HG02884 (cell line): ENCODE measurements around the gene NPBWR2.
"Not testable (repeated sequence)": the region's sequence is repeated elsewhere in the genome, so short reads cannot be mapped to it uniquely, and the experiment has no call there.

Experiments used
- ATAC-seq: cut with Tn5 transposase; IDR thresholded peaks from one replicate; pipeline ENCODE4 v1.9.1; 2021; ENCODE audit warnings: mild to moderate bottlenecking, moderate library complexity; ENCODE audit not compliant: unreplicated experiment

Gene NPBWR2

DNA sequence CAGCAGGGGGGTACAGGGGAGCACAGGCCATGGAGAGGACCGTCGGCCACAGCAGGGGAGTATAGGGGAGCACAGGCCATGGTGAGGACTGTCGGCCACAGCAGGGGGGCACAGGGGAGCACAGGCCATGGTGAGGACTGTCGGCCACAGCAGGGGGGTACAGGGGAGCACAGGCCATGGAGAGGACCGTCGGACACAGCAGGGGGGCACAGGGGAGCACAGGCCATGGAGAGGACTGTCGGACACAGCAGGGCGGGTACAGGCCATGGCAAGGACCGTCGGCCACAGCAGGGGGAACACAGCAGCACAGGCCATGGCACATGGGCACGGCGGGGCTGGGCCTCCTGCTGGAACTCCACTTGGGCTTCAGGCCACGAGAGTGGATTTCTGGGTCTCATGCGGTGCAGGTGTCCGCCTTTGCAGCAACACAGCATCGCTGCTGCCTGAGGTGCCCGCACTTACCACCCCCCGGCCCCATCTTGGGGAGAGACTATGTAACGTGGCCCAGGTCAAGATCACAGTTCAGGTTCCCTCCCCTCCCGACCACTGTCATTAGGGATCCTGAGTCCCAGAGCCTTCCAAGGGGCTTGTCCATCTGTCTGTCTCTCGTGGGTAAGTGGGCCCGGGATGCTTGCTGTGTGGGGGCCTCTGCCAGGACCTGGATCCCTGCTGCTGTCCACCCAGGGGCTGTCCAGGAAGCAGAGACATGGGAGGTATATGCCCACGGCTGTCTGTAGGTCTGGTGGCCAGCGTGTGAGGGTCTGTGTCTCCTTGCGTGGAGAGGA lies 2.5 kb downstream of the NPBWR2 start:
- no peak for ATAC-seq

DNA sequence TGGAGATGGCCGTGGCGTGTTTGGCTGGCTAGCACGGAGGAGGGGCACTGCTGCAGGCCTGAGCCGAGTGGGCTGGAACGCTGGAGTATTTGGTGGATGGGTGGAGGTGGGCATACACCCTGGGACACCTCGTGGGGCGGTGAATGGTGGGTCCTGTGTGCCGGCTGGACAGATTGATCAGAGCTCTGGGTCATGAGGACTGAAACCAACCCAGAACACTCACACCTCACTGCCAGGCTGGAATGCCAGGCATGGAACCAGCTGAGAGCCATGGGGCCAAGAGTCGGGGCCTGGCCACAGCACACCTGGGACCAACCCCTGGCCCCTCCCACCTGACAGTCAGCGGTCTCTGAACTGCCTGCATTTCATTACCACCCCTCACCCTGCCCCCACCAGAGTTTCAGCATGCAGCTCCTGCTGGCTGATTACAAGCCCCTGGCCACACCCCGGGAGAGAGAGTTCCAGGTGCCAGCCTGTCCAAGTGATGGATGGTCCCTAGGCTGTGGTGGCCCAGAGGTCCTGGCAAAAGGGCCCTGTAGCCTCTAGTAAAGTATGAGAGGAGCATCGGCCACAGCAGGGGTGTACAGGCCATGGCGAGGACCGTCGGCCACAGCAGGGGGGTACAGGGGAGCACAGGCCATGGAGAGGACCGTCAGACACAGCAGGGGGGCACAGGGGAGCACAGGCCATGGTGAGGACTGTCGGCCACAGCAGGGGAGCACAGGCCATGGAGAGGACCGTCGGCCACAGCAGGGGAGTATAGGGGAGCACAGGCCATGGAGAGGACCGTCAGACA lies 3.3 kb downstream of the NPBWR2 start:
- no peak for ATAC-seq

DNA sequence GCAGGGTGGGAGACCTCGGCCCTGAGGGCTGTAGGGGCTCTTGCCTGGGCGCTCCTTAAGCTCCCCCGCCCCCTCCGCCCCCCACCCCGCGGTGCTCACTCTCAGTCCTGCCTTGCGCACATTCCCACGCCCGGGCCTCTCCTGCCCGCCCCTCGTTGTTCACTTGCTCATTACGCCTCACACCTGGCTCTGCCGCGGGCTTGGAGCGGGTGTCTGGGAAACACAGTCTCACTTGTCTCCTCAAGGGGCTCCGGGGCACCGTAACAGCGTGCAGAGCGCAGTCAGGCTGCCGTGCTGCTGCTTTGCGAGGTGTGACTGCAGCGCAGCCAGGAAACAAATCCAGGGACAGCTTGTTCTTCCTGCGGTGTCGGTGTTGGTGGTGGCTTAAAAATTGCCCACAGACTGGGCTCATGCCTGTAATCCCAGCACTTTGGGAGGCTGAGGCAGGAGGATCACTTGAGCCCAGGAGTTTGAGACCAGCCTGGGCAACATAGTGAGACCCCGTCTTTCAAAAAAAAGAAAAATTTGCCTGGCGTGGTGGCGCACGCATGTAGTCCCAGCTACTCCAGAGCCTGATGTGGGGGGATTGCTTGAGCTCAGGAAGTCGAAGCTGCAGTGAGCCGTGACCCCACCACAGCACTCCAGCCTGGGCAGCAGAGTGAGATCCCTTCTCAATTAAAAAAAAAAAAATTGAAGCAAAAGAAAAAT lies 4.6 kb downstream of the NPBWR2 start:
- no peak for ATAC-seq

DNA sequence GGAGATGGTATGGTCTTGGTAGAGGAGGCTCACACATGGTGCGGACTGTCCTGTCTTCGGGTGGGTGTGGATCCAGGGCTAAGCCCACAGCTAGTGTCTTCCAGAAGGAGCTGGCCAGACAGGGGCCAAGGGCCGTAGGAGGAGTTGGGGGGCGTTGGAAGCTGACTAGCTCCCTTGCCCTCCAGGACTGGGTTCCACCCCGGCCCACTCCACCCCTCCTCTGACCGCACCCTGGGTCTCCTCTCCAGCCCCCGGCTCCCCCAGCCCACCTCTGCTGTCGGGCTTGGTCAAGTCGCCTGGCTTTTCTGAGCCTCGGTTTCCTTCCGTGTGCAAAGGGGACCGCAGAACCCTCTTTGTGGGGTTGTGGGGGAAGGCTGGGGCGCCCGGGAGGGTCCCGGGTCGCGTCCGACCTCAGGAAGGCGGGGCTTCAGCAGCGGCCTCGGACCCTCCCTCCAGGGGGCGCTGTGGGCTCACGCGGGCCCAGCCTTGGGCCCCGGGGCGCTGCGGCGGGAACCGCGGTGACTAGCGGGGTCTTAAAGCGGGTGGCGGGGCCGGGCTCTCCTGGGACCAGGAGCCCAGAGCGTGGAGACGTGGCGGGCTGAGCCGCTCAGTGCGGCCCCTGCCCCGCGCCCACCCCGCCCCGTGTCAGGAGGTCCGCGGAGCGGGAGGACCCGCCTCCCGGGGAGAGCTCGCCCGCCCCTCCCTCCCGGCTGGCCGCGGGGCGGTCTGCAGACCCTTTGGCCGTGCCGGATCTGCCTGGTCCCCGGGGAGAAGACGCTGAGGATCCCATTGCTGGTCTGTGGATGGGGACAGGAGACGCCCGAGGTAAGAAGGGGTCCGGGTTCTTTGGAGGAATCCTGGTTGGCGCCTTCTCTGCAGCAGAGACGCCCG lies 5.4 kb downstream of the NPBWR2 start:
- no peak for ATAC-seq

DNA sequence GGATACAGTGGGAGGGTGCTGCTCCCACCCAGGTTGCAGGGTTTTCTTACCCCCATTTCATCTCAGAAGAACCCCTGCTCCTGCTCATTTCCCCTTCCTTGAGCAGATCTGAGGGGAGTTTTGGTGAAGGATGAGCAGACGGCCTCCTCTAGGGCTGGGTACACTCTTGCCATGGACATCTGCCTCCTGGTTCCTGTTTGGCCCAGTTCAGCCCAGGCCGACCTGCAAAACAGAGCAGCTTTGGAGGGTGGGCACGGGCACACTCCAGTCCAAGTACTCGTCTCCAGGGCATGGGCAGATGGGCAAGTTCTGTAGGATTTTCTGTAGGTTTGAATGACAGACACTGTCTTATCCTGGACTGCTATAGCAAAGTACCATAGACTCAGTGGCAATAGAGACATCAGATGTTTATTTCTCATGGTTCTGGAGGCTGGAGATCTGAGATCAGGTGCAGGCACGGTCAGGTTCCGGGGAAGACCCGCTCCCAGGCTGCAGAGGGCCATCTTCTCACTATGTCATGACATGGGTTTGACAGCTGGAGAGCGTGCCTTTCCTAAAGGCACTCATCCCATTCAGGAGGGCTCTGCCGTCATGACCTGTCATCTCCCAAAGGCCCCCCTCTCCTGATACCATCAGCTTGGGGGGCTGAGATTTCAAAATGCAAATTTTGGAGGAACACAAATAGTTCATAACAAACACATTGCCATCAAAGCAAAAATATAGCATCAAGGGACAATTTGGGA lies 6.2 kb downstream of the NPBWR2 start:
- no peak for ATAC-seq

GRCh38 chr20:64100566-64100888 lies 6.8 kb downstream of the NPBWR2 start:
- ATAC-seq: no peak

- no peak for ATAC-seq
These were observed 7.3 kb downstream of the NPBWR2 start for GRCh38 chr20:64099880-64100565.

DNA sequence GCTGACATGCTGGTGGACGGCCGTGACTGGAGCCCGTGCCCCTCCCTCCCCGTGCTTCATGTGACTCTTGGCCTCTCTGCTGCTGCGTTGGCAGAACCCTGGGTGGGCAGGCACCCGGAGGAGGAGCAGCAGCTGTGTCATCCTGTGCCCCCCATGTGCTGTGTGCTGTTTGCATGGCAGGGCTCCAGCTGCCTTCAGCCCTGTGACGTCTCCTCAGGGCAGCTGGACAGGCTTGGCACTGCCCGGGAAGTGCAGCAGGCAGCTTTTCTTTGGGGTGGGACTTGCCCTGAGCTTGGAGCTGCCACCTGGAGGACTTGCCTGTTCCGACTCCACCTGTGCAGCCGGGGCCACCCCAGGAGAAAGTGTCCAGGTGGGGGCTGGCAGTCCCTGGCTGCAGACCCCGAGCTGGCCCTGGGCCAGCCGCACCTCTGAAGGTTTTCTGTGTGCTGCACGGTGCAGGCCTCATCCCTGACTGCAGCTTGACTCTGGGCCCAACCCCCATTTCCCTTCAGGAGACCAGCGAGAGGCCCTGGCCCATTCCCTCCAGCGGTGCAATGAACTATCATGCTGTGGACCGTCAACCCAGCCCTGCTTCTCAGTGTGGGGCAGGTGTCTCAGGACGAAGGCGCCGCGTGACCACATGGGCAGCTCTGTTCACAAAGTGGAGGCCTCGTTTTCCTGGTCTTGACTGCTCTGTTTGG lies 8.1 kb downstream of the NPBWR2 start:
- ATAC-seq: no peak

DNA sequence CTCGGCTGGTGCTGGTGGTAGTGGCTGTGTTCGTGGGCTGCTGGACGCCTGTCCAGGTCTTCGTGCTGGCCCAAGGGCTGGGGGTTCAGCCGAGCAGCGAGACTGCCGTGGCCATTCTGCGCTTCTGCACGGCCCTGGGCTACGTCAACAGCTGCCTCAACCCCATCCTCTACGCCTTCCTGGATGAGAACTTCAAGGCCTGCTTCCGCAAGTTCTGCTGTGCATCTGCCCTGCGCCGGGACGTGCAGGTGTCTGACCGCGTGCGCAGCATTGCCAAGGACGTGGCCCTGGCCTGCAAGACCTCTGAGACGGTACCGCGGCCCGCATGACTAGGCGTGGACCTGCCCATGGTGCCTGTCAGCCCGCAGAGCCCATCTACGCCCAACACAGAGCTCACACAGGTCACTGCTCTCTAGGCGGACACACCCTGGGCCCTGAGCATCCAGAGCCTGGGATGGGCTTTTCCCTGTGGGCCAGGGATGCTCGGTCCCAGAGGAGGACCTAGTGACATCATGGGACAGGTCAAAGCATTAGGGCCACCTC lies 8.8 kb downstream of the NPBWR2 start:
- ATAC-seq: no peak

DNA sequence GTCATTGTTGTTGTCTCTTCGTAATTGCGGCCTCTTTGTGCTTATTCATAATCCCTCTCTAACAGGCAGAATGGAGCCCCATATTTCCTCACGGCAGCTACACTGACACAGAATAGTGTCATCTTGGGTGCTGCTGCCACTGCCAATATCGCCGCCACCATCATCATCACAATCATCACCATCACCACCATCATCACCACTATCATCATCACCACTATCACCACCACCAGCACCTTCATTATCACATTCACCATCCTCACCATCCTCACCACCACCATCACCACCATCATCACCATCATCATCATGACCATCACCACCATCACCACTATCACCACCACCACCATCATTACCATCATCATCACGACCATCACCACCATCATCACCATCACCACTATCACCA lies 10.8 kb downstream of the NPBWR2 start:
- ATAC-seq: no peak

GRCh38 chr20:64095927-64096326 lies 11.4 kb downstream of the NPBWR2 start:
- no peak for ATAC-seq

DNA sequence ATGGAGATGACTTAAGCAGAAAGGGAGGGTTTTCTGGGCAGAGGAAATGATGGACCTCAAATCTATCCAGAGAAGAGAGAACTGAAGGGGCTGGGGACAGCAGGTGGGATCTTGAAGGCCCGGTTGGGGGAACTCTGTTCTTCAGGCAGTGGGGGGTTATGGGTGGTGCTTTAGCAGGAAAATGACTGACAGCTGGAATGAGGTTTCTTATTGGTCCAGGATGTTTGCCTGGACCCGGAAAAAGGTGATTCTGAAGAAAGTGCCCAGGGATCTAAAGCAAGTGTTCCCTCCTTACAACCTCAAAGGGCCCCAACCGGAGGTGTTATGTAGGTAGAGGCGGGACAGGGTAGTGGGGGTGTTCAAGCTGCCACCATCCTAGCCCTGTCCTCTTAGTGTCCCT lies 11.9 kb downstream of the NPBWR2 start:
- ATAC-seq: no peak

GRCh38 chr20:64093013-64093503 lies 14.3 kb downstream of the NPBWR2 start:
- no peak for ATAC-seq

DNA sequence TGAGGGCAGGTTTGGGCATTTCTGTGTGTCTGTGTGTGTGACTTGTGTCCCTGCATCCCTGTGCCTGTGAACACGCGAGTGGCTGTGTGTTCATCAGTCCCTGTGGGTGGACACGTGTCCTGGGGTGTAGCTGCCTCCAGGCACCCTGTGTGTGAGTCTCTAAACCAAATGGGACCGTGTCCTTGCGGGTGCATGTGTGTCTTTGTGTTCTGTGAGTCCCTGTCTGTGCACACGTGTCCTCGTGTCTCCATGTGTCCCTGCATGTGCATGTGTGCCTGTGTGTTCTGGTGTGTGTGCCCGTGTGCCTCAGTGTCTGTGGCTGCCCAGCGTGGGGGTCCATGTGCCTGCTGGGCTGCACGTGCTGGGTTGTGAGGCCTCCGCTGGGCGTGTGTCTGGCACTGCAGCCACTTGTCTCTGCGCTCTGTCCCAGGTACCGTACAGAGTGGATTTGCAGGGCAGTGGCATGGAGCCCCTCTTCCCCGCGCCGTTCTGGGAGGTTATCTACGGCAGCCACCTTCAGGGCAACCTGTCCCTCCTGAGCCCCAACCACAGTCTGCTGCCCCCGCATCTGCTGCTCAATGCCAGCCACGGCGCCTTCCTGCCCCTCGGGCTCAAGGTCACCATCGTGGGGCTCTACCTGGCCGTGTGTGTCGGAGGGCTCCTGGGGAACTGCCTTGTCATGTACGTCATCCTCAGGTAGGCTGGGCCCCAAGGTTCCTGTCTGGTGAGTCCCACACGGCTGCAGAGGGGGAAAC lies 14.9 kb downstream of the NPBWR2 start:
- ATAC-seq: no peak

DNA sequence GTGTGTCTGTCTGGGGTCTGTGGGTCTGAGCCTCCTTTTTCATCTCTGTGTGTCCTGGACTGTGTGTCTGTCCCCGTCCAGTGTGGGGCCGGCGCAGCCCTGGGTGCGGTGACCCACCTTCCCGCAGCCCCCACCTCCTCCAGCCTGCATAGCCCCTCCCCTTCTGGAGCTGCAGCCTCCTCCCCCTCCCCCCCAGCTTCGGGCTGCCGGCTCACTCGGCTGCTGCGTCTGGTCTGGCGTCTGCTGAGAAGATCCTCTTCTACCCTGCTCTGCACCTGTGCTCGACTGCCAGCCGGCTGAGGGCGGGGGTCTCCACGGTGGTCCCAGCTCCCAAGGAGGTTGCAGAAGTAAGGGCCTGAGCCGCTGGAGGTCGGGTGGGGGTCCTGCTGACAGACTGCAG lies 15.6 kb downstream of the NPBWR2 start:
- no peak for ATAC-seq

DNA sequence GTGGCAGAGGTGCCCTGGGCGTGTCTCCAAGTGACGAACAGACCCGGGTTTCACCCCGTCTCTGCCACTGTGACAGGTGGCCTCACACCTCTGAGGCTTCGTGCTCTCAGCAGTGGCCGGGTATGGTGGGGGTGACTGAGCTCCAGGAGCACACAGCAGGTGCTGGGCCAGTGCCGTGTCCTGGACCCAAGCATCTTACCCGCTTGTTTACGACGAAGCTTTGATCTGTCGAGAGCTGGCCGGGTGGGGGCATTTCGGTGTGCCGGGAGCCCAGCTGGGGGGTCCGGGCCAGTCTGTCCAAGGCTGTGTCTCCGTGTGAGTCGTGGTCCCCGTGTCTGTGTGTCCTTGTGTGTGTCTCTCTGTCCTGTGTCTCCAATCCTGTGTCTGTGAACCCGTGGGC lies 16.0 kb downstream of the NPBWR2 start:
- no peak for ATAC-seq

DNA sequence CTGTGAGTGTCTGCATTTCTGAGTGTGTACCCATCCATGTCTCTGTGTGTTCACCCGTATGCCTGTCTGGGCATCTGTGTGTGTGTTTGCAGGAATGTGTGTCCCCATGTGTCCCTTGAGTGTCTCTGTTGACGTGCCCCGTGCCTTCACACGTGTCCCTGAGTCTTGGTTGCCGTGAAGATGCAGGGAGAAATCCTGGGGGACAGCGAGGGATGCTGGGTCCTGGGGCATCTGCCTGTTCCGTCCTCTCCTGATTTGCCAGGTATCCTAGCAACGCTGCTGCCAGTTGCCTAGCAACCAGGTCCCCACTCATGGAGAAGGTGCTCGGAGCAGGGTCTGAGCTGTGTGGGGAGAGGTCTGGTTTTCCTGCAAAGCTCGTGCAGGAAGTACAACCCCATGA lies 17.2 kb downstream of the NPBWR2 start:
- no peak for ATAC-seq

GRCh38 chr20:64088586-64088985 lies 18.8 kb downstream of the NPBWR2 start:
- ATAC-seq: not testable (repeated sequence)
